Peyer's patch (tissue), 4 donors: Measurements from ENCODE around the gene THAP11.

Experiments
- POLR2A ChIP-seq, 2 donors: fragments of 450-650 bp; IDR thresholded peaks; one replicate each; pipeline ENCODE4 v1.5.1; 2017; ENCODE audit warnings: antibody characterized with exemption in 2 of 2, mild to moderate bottlenecking in 2 of 2, moderate library complexity in 2 of 2
- TF ChIP-seq, protein P1 (sequence below), 6 experiments: fragments of 450-650 bp in 4 of 6; fragments of 200-600 bp in 2 of 6; sonication (generic) in 1 of 6; IDR thresholded peaks; one replicate each; pipeline ENCODE4 v1.5.1; 2017 to 2019; ENCODE audit warnings: antibody characterized with exemption in 6 of 6, mild to moderate bottlenecking in 3 of 6, moderate library complexity in 1 of 6

DNA sequence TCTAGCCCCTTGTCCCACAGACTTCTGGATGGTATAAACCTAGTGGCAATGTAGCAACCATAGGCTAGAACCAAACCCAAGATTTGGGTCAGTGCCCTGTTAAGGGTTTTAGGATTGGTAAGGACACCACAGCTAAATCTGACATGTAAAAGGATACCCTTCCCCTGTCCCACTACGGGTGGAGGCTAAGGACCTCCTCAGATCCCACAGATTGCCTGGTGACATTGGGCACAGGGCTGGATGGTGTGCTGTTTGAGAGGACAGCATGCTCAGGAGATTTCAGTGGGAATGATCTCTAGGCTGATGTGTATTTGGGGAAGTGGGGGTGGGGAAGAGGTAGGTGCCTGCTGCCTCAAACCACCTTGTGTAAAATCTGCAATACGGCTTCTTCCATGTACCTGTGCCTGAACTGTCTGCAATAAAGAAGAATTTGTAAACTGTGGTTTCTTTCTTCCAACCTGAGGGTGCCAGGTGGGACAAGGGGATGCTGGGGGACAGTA lies 30.1 kb downstream of the THAP11 start:
- TF ChIP-seq, protein P1, sequence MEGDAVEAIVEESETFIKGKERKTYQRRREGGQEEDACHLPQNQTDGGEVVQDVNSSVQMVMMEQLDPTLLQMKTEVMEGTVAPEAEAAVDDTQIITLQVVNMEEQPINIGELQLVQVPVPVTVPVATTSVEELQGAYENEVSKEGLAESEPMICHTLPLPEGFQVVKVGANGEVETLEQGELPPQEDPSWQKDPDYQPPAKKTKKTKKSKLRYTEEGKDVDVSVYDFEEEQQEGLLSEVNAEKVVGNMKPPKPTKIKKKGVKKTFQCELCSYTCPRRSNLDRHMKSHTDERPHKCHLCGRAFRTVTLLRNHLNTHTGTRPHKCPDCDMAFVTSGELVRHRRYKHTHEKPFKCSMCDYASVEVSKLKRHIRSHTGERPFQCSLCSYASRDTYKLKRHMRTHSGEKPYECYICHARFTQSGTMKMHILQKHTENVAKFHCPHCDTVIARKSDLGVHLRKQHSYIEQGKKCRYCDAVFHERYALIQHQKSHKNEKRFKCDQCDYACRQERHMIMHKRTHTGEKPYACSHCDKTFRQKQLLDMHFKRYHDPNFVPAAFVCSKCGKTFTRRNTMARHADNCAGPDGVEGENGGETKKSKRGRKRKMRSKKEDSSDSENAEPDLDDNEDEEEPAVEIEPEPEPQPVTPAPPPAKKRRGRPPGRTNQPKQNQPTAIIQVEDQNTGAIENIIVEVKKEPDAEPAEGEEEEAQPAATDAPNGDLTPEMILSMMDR (IDR thresholded peaks at IDR 0.05): no peak
- no peak for TF ChIP-seq POLR2A (IDR thresholded peaks at IDR 0.05)
